Measurements from ENCODE around the gene LNPEP.

LNPEP gene

GRCh38 chr5:97004423-97005060, 68.7 kb downstream of the LNPEP start:
- DNase-seq, result no peak

- no peak for DNase-seq
Measured at GRCh38 chr5:97006454-97007060, 70.7 kb downstream of the LNPEP start.

- no peak for DNase-seq
Measured at GRCh38 chr5:97009212-97009898, 73.5 kb downstream of the LNPEP start.

DNA sequence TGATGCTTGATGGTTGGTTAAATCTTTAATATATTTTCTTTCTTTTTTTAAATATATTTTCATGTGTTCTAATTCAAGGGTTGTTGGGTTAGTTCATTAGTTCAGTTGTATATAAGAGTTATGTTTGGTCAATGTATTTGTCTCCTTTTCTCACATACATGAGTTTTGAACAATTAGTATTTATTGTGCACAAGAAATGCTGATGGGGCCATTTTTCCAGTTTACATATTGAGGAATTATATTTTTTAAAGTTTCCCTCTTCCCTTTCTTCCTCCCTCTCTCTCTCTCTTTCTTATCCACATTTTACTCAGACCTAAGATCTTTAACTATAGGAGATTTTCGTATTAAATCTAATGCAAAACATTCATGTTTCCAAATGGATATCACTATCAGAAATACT, 74.0 kb downstream of the LNPEP start:
- no peak for DNase-seq

- DNase-seq, result no peak
Measured at GRCh38 chr5:97010606-97011005, 74.7 kb downstream of the LNPEP start.

GRCh38 chr5:97011567-97011966, 75.7 kb downstream of the LNPEP start:
- DNase-seq, result no peak

DNA sequence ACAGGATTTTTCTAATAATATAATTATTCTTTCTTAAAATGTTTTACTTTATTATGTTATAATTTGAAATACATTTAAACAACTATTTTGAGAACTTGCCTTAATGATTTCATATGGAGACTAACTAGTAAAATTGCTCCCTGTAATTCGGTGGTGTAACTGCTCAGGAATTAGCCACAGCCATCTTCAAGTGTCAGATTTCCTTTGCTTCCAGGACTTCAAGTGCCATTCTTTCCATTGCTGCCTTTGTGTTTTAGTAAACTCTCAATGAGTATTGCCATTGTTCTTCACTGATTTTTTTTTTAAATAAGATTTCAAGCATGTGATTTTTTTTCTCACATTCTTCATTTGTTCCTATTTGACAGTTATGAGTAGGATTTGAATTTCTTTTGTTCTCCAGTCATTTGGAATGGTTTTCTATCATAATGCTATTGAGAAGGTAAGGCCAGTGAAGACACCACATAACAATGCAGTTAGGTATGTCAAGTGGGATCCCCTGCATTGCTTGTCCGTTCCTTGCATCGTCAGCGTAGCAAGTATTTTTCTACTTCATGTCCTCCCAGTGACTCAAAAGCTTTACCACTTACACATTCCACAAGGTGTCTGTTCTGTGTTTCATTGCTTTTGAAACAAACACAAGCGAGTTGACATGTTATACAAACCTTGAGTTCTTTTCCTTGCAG, 83.7 kb downstream of the LNPEP start:
- no peak for DNase-seq

GRCh38 chr5:97021416-97021815, 85.5 kb downstream of the LNPEP start:
- no peak for DNase-seq

GRCh38 chr5:97022898-97023297, 87.0 kb downstream of the LNPEP start:
- no peak for DNase-seq

DNA sequence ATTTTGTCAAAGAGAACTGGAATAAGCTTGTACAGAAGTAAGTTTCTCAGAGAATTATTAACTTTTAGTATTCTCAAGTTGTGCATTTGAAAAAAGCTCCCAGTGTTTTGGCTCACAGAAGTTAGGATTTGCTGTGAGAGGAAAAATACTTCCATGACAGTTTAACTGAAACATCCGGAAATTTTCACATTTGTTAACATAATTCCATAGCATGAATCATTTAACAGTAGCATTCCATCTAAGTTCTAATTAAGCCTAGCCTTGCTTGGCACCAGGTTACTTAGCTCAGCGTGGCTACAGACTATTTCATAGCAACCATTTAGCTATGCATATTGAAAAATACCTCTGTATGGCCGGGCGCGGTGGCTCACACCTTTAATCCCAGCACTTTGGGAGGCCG, 90.8 kb downstream of the LNPEP start:
- no peak for DNase-seq

- DNase-seq, result no peak
Measured at GRCh38 chr5:97037819-97038218, 101.9 kb downstream of the LNPEP start.

- no peak for DNase-seq
Measured at GRCh38 chr5:97041239-97041638, 105.4 kb downstream of the LNPEP start.

GRCh38 chr5:97042996-97043395, 107.1 kb downstream of the LNPEP start:
- no peak for DNase-seq

- no peak for DNase-seq
Measured at GRCh38 chr5:97043511-97043910, 107.6 kb downstream of the LNPEP start.

GRCh38 chr5:97044052-97044451, 108.2 kb downstream of the LNPEP start:
- peak; percentile 4 for DNase-seq

DNA sequence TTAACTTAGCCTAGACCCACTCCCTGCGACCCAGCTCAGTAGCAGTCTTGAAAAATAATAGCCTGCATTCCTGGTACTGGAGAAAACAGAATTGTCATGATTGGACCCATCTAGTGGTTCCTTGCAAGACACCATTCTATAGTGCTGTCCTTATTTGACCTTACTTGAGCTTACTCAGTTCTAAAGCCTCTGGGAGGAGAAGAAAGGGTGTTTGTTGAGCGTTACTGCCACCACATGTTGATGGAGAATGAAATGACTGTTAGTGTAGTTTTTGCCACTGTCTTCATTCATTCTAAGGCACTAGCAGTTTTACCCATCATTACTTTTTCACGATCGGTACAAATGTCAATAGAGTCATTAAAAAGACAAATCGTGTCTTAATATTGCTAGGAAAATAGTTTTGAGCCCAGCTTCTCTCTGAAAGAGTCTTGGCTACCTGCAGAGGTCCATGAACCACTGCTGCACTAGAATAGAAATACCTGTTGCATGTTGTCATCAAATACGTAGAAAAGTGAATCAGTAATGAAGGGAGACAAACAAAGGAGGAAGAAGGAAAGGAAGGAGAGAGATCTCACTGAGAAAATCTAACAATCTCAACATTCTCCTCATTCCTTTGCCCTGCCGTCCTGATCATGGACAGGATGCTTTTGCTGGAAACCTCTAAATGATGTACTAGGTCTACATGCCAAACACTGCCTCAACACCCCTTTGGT, 110.5 kb downstream of the LNPEP start:
- DNase-seq, result no peak

DNA sequence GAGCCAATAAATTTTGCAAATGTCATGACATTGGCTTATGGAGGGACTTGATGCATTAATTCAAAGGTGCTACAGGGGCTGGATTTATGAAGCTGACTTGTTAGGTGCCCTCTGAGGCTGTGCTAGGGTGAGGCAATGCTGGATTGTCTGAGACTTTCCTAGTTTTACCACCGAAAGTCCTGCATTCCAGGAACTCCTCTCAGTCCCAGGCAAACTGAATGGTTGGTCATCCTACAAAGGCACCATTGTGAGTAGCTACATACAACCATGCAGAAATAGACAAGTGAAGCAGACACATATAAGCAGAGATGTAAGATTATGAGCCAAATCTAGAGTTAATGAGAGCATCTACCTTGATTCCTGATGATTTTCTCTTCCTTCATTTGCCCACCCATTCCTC, 111.2 kb downstream of the LNPEP start:
- DNase-seq, result no peak

DNA sequence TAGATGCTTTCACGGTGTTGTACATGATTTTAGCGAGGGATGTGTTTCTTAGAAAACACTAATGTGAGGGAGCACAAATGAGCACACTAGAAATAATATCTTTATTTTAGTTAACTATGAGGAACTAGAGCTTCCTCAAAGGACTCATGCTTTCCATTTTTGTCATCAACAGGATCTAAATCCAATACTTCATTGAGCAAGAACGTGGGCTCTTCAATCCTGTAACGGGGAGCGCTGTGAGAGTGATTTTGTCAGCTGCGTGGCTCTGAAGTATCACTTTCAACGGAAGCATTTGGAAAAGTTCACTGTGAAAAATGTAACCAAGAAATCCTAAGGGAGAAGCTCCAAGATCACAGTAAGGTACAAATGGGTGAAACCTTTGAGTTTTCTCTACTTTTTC, 113.3 kb downstream of the LNPEP start:
- no peak for DNase-seq

DNA sequence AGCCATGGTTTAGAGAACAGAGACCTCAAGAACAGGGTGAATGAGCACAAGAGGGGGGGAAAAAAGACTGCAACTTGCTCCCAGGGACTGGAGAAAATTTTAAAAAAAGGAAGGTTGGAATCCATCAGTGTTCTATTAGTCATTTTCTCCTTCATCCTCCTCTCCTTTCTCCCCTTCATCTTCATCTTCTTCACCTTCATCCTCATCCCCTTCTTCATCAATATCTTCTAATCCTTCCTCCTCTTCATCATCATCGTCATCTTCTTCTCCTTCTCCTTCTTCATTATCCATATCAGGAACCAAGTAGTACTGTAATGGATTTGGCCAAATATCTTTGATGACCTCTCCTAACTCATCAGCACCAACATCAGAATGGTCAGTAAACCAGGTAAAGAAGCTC, 120.4 kb downstream of the LNPEP start:
- no peak for DNase-seq

DNA sequence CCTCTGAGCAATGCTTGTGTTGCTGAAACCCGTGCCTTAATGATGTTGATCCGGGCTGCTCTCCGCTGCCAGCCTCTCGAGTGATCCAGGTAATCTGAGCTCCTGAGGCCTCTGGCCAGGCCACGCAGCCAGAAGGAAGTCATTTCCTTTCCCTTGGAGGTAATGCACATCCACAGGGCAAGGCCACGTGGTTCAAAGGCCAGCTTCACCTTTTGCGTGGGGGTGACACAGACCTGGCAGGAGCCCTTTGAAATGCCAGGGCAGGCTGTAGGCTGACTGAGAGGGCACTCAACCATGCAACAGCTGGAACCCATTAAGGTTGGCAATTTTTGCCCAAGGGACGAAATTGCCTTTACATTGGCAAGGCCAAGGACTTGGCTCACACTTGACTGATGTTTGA, 126.2 kb downstream of the LNPEP start:
- DNase-seq, result no peak

DNA sequence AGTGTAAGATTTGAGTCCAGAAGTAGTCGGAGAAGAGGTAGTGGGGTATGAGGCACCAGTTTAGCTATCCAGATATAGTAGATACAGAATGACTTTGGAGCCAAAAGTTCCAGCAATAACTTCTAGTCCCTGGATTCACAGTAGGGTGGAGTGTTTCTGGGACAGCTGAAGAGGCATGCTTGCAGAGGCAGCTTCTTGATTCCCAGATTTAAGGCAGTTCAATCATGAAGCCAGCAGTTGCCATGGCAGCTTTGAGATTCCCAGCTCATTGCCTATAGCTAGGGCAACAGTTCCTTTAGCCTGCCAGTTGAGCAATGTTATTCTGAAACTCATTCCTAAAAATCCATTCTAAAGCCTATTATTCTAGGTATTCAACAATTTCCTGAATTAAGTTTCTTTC, 127.4 kb downstream of the LNPEP start:
- no peak for DNase-seq

GRCh38 chr5:97065475-97065874, 129.6 kb downstream of the LNPEP start:
- DNase-seq, result no peak

GRCh38 chr5:97067296-97067850, 131.5 kb downstream of the LNPEP start:
- DNase-seq, result no peak
